ENCODE results near the gene DOCK1.

DOCK1 gene

DNA sequence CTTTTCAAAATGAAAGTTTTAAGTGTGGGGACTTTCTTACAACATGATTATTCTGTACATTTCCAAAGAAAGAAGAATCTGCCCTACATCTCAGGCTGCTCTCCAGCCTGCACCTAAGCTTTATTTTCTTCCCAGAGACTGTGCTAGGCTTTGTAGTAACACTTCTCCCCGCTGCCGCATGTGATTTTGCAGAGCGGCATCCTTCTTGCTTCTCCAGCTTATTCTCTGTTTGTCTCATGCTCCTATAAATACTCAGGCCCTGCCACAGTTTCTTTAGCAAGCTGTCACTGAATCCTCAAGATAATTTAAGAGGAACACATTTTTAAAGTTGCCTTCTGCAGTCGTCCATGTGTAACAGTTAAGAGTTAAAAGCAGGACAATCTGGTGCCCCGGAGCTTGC is 237.6 kb downstream of the DOCK1 start:
- no peak for DNase-seq (ENCODE audit: low read depth)

DNA sequence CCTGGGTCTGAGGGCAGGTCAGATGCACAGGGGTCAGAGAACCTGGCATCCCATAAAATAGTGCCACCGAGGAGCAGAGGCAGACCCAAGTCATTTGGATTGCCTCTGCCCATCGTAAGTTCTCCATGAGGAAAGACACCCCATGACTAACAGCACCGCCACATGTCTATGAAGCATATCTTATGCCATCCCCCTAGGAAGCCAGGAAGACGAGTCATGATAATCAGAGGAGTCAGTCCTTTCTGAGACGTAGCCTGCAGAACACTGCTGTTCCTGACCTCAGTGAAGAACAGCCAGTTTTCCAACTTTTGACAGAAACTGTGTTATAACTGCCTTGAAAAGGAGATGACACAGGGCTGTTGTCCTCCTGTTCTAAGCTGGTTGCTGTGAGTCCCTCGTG is 239.9 kb downstream of the DOCK1 start:
- no peak for DNase-seq (ENCODE audit: low read depth)

DNA sequence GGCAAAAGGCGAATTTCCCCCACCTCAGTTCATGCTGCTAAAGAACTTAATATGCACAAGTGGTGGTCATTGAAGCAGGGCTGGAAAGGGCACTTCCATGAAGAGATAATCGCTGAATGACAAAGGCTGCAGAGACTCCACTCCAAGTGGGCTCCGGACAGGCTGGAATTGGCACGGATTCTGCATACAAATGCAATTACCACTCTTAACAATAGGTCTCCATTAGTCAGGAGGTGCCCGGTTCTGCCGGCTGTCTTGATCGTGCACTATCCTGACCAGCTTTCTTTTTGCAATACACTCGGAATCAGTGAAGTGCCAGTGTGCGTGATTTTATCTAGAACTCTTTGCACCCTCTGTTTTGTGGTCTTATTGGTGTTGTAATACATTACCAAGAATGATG is 241.4 kb downstream of the DOCK1 start:
- no peak for DNase-seq (ENCODE audit: low read depth)

DNA sequence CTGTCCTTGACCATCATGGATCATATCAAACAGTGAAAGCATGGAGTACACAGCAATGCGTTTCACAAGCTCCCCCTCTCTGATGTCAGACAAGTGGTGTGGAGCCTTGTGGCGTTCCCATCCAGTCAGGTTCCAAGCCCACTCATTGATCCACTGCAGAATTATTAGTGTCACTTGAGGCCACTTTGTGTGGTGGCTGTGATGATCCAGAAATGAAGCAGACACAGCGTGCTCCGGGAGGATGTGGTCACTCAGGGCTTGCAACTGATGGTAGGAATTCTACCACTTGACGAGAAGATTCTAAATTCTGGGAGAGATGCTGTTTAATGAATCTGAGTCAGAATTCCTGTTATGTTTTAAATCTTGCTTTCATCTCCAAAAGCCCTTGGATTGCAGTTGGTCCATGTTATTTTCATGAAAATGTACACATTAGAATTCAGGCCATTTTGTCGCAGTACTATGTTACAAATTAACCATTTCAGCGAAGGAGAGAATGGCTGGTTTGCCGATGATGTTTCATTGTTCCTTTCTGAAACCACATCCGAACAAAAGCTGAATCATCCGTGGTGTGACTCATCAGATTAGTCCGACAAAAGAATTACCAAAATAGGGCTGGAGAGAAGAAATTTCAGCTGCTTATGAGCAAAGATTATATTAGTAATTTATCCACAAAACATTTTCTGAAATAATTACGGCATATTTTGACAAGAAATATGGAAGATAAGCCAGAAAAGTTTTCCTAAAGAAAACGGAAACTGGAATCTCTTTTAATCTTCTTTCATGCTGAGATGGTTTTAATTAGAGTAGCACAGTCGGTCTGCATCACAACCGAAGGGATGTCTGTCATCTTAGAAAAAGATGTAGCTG is 243.1 kb downstream of the DOCK1 start:
- no peak for DNase-seq (ENCODE audit: low read depth)

DNA sequence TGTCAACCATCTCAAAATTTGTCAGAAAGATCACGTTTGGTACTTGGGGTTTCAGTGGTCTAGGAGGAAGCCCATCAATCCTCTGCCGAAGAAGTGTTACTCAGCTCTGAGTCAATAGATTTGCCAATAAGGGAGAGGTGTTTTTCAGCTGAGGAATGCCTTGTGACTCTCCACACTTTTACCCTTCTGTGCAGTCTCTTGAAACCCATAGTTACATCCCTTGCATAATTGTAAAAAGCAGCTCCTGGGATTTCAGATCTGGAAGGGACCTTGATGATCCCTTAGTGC is 243.6 kb downstream of the DOCK1 start:
- DNase-seq (ENCODE audit: low read depth), result no peak

DNA sequence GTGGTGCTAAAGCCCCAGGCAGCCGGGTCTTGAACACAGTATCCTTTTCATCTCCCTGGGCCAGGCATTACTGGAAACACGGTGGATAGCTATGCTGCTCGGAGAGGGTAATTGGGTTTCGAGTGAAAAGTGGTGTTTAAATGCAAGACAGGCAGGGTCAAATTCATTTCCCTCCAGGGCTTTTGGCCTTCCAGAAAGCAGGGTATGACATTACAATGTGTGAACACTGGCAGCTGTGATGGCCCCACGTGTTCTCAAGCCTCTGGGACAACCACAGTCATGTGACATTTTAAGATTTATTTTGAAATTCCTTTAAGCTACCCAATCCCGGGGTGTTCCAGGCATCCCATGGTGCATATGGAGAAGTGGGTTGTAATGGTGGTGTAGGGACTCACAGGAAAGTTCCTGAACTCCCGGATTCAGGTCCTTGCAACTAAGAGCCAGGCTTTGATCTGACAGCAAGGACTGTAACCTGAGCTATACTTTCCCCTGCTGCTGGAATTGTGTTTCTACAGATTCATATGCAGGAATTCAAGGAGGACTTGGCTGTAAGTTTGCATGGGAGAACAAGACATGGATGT is 244.4 kb downstream of the DOCK1 start:
- no peak for DNase-seq (ENCODE audit: low read depth)

DNA sequence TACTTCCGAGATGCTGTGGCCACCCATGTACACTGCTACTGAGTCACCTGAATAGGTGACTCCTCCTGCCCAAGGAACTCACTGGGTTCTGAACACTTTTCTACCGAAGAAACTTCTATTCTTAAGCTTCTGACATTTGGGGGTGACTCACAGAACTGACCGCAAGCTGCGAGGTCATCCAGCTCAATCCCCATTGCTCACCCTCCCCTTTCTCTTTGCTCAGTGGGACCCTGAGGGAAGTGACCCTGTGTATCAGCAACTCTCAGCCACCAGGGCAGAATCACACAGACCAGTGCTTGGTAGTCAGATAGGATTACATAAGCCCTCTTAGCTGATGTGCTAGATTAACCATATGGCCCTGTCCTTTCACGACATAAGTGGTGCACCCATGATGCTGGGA is 244.9 kb downstream of the DOCK1 start:
- no peak for DNase-seq (ENCODE audit: low read depth)

DNA sequence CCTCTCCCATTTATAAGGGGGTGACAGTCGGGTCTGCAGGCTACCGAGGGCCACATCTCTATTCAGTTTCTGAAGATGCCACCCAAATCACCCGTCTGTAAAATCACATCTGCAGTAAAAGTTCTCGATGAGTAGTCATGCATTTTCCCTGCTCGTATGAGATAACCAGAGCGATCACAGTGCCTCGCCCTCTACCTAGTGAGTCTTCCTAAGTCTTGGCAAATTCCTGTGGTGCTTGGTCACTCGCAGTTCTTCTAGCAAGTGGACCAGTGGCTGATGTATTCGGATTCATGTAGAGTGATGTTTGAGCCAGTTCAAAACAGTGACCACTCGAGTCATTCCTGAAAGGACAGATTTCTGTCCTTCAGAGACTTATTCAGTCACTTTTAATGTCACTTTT is 246.3 kb downstream of the DOCK1 start:
- no peak for DNase-seq (ENCODE audit: low read depth)

DNA sequence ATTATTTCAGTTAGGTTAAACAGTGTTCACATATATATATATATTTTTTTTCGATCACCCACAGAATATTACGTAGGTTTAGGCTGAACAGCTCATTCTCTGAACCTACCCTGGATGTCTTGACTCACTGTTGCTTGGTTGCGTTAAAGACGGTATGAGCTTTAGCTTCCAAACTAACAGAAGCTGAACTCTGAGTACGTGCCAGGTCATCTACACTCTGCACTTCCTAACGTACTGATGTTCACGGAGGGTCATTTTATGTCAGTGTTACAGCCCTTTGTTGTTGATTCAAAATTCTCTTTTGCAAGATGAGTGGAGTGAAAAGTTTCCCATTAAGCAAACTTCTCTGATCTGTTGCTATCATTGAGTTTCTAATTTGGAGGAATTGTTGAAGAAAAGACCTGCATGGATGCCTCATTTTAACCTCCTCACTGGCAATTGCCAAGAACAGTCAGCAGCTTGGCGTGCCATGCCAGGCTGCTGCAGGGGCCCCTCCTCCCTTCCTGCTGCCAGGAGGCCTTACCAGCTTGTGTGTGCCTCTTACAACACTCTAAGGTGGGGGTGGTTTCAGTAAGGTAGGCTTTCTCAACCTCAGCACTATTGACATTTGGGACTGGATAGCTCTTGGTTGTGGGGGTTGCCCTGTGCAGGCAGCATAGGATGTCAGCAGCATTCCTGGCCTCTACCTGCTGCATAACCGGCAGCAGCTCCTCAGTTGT is 246.9 kb downstream of the DOCK1 start:
- no peak for DNase-seq (ENCODE audit: low read depth)

DNA sequence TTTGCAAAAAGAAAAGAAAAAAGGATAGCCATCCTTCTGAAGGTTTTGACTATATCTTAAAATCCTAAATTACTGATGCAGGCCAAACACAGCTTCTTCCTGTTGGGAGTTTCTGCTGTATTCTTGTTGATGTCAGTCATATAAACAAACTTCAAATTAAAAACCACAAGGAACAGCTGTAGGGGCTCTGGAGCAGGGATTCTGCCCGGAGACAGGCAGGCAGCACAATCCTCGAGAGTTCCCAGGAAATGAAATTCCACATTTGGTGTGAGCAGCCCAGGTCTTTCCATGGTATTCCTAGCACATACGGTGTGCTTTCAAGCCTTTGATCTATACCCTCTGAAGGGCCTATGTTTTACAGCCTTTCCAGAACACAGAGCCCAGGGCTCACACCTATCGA is 248.0 kb downstream of the DOCK1 start:
- DNase-seq (ENCODE audit: low read depth), result no peak

DNA sequence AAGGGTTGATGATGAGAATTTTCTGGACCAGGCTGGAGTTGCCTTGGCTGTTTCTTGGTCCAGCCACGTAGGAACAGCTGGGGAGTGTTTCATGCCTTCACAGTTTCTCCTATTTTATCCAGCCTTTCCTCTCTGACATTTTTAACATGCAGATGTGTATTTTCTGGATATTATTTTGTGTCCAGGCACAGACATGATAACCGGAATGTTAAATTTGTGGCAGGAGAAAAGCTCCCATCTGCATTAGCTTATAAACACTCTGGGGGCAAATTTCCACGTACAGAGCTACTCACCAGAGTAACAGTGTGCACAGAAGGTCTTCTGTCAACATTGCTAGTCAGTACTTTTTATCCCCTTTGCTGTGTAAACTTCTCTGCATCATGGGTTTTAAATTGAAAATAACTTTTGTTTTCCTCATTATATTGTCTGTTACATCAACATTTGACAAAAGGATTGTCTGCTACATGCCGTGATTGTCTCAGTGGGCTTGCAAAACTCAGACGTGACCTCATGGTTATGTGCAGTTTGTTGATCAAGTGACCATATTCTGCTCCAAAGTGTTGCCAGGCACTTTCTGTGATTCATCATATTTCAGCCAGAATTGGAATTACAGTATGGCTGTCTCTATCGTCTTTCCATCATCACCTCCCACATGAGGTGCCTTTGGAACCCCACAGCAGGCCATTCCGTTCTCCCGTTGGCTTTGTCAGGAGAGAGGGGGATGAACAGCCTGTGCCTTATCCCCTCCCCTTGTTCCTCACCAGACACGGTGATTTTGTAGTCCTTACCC is 249.8 kb downstream of the DOCK1 start:
- DNase-seq (ENCODE audit: low read depth), result no peak

DNA sequence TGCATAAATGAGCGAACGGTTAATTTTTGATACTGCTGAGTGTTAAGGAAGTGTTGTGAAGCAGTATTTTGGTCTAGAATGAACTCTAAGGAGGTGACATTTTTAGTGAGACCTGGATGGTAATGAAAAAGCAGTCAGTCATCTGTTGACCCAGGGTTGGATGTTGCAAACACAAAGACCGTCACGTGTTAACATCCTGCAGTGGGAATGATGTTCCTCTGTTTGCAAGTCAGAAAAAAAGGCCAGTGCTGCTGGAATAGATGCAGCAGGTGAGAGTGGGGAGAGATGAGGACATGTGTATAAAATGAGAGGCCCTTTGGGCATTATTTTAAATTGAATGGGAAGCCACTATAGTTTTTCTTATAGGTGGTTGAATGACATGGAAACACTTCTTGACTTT is 251.9 kb downstream of the DOCK1 start:
- DNase-seq (ENCODE audit: low read depth), result no peak

DNA sequence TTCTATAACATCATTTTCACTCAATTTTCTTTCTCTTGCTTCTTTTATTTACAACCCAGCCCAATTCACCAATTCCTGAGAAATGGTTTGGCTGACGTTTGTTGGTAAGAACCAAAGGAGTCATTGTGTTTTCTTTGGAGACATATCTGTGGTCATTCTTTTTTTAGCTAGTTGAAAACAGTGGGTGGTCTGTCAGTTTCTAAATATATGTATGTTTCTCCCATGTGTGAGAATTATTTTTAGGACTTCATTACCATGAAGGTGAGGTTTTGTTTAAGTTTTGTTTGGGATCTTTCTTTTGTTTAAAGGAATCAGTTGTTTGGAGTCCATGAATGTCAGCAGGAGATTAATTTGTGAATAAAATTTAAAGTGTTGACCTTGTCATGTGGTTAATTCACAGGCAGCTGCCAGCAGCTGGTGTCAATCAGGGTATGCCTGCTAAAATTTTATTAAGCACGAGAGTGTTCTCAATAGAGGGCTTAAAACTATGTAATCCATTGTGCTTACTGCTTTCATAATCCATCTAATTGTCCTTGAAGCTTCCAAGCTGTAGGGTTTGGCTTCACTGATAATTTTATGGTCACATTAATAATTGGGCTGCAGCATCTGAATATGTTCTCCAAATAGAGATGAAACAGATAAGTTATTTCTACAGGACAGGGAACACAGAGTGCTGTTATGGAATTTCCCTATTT is 252.4 kb downstream of the DOCK1 start:
- no peak for DNase-seq (ENCODE audit: low read depth)

DNA sequence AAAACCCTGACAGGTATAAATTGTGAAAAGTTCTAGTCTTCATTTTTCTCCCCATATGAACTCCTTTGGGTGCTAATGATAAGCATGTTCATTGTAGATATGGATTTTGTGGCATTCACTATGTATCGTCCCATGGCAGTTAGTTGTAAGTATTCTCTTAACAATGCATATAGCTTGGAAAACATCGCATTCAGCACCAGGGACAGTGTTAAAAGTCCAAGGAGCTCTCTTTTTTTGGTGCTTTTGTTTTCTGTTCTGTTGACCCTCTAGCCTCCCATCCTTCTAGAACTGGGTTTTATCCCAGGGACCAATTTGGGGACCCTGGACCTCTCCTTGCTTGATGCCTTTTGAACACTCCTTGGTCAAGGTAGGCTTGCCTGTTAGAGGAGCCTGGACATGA is 253.4 kb downstream of the DOCK1 start:
- DNase-seq (ENCODE audit: low read depth), result no peak

DNA sequence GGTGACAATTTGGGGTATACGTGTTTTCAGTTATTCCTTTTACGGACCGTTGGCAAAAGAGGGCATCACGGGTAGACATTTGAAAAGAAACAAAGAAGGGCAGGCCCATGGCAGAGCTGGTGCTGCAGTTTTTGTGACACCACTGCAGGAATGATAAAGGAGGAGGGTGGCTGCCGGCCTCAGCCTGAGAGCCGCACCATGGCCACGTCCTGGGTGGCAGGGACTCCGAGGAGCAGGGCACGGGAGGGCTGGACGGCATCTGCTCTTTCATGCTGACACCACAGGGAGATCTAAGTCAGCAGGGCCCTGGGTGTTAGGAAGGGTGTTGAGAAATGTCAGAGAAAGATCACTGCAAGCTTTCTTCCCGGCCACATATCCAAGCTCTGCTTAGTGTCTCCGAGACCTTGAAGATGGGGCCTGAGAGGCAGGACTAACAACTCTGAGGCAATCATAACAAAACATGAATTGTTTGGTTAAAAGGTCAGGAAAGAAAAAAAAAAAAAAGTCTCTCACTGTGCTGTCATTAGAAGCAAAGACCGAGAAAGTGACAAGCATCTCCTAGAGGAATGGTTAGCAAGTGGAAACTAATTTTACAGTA is 254.5 kb downstream of the DOCK1 start:
- no peak for DNase-seq (ENCODE audit: low read depth)

DNA sequence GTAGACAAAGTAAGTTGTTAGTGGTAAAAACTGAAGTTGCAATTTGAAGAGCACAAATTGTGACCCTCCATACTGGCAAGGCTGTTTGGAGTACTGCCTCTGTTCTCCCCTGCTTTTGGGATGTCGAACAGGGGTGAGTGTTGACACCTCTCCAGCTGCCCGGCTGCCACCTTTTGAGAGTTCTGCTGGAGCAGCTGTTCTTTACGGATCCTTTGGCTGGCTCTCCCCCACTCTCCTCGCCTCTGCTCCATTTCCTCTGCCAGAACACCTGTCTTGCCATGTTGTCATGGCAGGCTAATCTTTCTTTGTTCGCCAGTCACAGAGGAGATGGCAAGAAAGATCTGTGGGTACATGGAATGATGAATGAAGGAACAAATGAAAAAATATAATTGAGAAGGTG is 256.3 kb downstream of the DOCK1 start:
- no peak for DNase-seq (ENCODE audit: low read depth)

DNA sequence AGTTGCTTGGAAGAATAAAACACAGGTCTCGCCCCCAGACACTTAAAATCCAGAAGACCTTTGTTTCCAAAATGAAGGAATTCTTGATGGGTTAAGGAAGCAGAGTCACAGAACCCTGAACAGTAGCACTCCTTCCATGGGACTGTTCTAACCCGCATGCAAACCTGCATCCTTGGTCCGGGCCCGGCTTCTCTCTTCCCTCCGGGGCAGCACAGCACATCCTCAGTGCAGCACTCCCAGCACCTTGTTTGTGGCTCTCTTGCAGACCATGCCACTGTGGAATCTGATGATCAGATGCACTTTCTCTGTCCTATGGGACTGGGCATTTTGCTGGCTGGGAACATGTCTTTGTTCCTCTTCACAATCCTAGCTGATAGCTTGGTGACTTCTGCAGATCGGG is 257.6 kb downstream of the DOCK1 start:
- DNase-seq (ENCODE audit: low read depth), result no peak

DNA sequence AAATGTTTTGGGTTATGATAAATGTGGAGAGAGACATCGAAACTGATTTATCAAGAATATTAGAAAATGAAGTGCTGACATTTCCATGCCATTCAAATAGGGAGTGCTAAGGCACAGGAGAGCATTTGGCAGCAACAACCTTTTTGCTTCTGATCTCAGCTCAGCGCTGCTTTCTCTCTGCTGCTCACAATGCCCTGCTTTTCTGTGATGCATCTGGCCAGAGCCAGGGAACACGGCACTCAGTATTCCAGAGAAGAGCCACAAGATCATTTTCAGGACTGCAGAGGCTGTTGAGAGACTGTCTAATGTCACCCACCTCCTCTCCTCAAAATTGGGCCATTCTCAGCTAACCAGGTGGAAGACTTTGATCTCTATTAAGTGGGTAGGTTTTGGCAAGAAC is 263.0 kb downstream of the DOCK1 start:
- no peak for DNase-seq (ENCODE audit: low read depth)

DNA sequence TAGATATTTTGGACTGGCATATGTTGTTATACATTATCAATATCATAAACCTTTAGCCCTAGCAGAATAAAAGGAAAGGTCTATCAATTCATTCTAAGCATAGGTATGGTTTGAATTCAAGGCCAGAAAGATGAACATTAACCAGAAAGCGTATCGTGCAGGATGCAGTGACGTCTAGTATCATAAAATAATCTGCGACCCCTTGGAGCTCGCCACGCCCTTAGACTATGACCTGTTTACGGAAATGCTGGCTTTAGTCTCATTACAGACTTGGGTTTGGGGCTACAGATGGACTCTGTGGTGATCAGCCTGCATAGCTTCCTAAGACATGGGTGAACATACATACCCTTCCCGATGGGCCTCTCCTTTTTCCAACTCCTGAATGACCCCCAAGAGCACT is 269.6 kb downstream of the DOCK1 start:
- DNase-seq (ENCODE audit: low read depth), result no peak

DNA sequence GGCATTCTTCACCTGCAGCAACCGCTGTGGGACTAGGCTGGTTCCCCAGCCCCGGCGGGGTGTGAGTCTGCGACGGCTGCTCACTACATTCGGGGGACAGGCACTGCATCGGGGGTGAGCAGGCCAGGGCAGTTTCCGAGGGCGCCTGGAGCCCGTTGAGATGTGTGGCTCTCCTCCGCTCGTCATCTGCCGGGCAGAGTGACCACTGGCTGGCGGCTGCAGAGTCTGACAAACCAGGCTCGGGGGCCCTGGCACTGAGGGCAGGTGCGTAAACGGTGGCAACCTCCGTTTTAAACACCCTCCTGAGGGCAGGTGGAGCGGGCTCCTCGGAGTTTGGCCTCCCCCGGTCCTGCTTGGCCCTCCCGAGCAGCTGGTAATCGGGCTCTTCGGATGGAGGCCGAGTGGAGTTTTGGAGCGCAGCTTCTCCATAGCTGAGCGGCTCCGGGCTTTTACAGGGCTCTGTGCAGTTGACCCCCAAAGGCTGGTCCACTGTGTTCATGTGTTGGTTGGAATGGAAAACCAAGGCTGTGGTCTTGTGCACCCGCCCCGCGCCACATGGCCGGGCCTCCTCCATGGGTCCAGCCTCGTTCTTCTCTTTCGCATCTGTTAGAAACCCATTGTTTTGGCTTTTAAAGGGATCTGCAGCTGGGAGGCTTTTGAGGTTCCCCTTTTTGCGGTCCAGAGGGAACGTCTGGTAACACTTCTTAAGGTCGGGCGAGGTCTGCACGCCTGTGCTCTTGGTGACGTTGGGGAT is 270.3 kb downstream of the DOCK1 start:
- no peak for DNase-seq (ENCODE audit: low read depth)

DNA sequence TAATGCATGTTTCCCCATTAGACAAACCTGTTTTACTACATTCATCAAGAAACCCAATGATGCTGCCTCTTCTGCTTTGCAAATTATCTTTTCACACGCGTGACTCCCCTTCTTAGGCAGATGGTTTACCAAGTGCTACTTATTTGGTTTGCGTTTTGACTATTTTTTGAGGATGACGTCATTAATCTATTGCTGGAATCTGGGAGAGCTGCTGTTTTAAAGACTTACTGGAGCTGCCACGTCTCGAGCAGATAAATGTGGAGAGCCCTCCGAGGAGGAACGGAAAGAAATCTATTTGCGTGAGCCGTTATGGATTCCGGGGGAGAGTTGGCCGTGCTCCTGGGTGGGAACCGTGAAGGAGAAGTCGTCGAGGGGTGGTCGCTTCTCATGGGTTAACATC is 271.4 kb downstream of the DOCK1 start:
- no peak for DNase-seq (ENCODE audit: low read depth)

Data from T follicular helper cell (primary cell).